UCSD-AML1 (cell line): ENCODE results near the gene ZNF595.
A peak's percentile ranks its signal among the peaks of the same experiment; 100 is the strongest.
"Not testable (repeated sequence)": the region's sequence is repeated elsewhere in the genome, so short reads cannot be mapped to it uniquely, and the experiment has no call there.

Experiments used
- DNase-seq: peaks from one replicate; lab custom pipeline; 2025; ENCODE audit not compliant: unreplicated experiment; lab: John Stamatoyannopoulos, UW

Gene ZNF595

GRCh38 chr4:85951-86350 is 32.8 kb downstream of the ZNF595 start:
- DNase-seq, result no peak

GRCh38 chr4:86559-87324 is 33.6 kb downstream of the ZNF595 start:
- DNase-seq, result not testable (repeated sequence)

GRCh38 chr4:98386-98785 is 45.3 kb downstream of the ZNF595 start:
- no peak for DNase-seq

- no peak for DNase-seq
Measured at GRCh38 chr4:99863-100262, 46.7 kb downstream of the ZNF595 start.

- no peak for DNase-seq
Measured at GRCh38 chr4:107083-107443, 53.9 kb downstream of the ZNF595 start.

- DNase-seq, result no peak
Measured at GRCh38 chr4:107444-108429, 54.6 kb downstream of the ZNF595 start.

- no peak for DNase-seq
Measured at GRCh38 chr4:112771-113170, 59.6 kb downstream of the ZNF595 start.

GRCh38 chr4:113732-114131 is 60.6 kb downstream of the ZNF595 start:
- DNase-seq, result no peak

- DNase-seq, result no peak
Measured at GRCh38 chr4:114149-114548, 61.0 kb downstream of the ZNF595 start.

- DNase-seq, result no peak
Measured at GRCh38 chr4:116499-116898, 63.4 kb downstream of the ZNF595 start.

- DNase-seq, result no peak
Measured at GRCh38 chr4:120616-121015, 67.5 kb downstream of the ZNF595 start.

GRCh38 chr4:121408-122084 is 68.4 kb downstream of the ZNF595 start:
- DNase-seq, result peak; percentile 68

- DNase-seq, result not testable (repeated sequence)
Measured at GRCh38 chr4:123922-124274, 70.8 kb downstream of the ZNF595 start.

- DNase-seq, result no peak
Measured at GRCh38 chr4:124275-125081, 71.4 kb downstream of the ZNF595 start, which contains the start of gene ZNF718. TSS of gene ZNF718 (plus strand) at chr4:124501. CDS start at chr4:124671, 170 bp downstream.

GRCh38 chr4:125091-125771 is 72.1 kb downstream of the ZNF595 start:
- DNase-seq, result no peak

- DNase-seq, result no peak
Measured at GRCh38 chr4:125833-126232, 72.7 kb downstream of the ZNF595 start.

GRCh38 chr4:132483-132882 is 79.4 kb downstream of the ZNF595 start:
- no peak for DNase-seq
